Measurements from ENCODE around the gene MTSS2. TPM values are rescaled to one million over a fixed set of nuclear protein-coding genes. Genes with fewer than 3 reads are reported as not detected.

MTSS2 gene
- polyA plus RNA-seq, 1 donor from 2014 or later = 20.4 TPM

DNA sequence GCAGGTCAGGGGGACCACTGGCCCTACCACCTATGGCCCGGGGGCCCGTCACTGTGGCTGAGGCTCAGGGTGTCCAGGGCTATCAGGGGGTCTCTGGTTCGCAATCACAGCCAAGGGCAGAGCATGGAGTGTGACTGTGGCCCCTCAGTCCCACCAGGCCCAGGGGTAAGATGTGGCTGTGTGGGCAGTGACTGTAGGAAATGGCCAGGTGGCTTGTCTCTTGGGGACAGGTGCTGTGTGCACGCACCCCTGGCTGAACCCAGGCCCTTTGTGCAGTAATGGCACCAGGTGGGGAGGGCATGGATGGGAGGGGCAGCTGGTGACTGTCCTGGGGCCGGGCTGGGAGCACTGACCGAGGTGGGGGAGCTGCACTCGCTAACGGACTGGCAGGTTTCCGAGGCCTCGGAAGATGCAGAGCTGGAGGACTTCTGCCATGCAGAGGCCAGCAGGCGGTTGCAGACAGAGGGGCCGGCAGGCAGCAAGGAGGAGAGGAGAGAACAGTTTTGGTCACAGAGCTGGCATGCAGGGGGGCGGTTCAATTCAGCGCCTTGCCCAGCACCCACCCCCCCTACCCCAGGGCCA, 20.6 kb downstream of the MTSS2 start:
- no peak overlapping the region for H3K27ac ChIP-seq (ENCODE audit: low read length)
- no peaks in the 10 kb centered on the region for H3K27me3 ChIP-seq (ENCODE audit: insufficient read depth, low read depth, low read length)
- no peaks in the 10 kb centered on the region for H3K9me2 ChIP-seq (ENCODE audit: insufficient read depth, low read length)
- TF ChIP-seq SMC3 (conservative IDR thresholded peaks at IDR 0.05; ENCODE audit: poor library complexity) (no peak), RAD21 (conservative IDR thresholded peaks at IDR 0.05) (no peak), TAF1 (IDR thresholded peaks at IDR 0.05; ENCODE audit: low read depth) (no peak), EP300 (conservative IDR thresholded peaks at IDR 0.05; ENCODE audit: poor library complexity, severe bottlenecking) (no peak), POLR2AphosphoS5 (IDR thresholded peaks at IDR 0.05) (no peak), MXI1 (conservative IDR thresholded peaks at IDR 0.05; ENCODE audit: poor library complexity, severe bottlenecking) (no peak), EZH2 (IDR thresholded peaks at IDR 0.05; ENCODE audit: borderline replicate concordance, insufficient read depth, low read length, poor library complexity, severe bottlenecking) (no peak)
- TF ChIP-seq, protein P1, sequence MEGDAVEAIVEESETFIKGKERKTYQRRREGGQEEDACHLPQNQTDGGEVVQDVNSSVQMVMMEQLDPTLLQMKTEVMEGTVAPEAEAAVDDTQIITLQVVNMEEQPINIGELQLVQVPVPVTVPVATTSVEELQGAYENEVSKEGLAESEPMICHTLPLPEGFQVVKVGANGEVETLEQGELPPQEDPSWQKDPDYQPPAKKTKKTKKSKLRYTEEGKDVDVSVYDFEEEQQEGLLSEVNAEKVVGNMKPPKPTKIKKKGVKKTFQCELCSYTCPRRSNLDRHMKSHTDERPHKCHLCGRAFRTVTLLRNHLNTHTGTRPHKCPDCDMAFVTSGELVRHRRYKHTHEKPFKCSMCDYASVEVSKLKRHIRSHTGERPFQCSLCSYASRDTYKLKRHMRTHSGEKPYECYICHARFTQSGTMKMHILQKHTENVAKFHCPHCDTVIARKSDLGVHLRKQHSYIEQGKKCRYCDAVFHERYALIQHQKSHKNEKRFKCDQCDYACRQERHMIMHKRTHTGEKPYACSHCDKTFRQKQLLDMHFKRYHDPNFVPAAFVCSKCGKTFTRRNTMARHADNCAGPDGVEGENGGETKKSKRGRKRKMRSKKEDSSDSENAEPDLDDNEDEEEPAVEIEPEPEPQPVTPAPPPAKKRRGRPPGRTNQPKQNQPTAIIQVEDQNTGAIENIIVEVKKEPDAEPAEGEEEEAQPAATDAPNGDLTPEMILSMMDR (IDR thresholded peaks at IDR 0.05; ENCODE audit: poor library complexity, severe bottlenecking) = no peak
- TF ChIP-seq, protein P2, sequence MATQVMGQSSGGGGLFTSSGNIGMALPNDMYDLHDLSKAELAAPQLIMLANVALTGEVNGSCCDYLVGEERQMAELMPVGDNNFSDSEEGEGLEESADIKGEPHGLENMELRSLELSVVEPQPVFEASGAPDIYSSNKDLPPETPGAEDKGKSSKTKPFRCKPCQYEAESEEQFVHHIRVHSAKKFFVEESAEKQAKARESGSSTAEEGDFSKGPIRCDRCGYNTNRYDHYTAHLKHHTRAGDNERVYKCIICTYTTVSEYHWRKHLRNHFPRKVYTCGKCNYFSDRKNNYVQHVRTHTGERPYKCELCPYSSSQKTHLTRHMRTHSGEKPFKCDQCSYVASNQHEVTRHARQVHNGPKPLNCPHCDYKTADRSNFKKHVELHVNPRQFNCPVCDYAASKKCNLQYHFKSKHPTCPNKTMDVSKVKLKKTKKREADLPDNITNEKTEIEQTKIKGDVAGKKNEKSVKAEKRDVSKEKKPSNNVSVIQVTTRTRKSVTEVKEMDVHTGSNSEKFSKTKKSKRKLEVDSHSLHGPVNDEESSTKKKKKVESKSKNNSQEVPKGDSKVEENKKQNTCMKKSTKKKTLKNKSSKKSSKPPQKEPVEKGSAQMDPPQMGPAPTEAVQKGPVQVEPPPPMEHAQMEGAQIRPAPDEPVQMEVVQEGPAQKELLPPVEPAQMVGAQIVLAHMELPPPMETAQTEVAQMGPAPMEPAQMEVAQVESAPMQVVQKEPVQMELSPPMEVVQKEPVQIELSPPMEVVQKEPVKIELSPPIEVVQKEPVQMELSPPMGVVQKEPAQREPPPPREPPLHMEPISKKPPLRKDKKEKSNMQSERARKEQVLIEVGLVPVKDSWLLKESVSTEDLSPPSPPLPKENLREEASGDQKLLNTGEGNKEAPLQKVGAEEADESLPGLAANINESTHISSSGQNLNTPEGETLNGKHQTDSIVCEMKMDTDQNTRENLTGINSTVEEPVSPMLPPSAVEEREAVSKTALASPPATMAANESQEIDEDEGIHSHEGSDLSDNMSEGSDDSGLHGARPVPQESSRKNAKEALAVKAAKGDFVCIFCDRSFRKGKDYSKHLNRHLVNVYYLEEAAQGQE (IDR thresholded peaks at IDR 0.05; ENCODE audit: borderline replicate concordance) = no peak
- H3K36me3 ChIP-seq (ENCODE audit: insufficient read depth, low read length) = peaks cover 2% of the 10 kb centered on the region
- H3K9me3 ChIP-seq (ENCODE audit: low read length) = peaks cover 3% of the 10 kb centered on the region
- no peak overlapping the region for H3K4me2 ChIP-seq (ENCODE audit: low read length)
- H3K79me2 ChIP-seq (replicated peaks; ENCODE audit: insufficient read depth, low read length) = no peaks in the 10 kb centered on the region
- H4K20me1 ChIP-seq (ENCODE audit: insufficient read depth) = no peaks in the 10 kb centered on the region
- H3K4me3 ChIP-seq (ENCODE audit: low read length) = no peak overlapping the region
- H3F3A ChIP-seq (ENCODE audit: insufficient read depth, low read length, poor library complexity, severe bottlenecking) = no peaks in the 10 kb centered on the region
- no peak overlapping the region for H2AFZ ChIP-seq (ENCODE audit: low read depth, low read length)
- no peak overlapping the region for H3K9ac ChIP-seq (ENCODE audit: low read length)

DNA sequence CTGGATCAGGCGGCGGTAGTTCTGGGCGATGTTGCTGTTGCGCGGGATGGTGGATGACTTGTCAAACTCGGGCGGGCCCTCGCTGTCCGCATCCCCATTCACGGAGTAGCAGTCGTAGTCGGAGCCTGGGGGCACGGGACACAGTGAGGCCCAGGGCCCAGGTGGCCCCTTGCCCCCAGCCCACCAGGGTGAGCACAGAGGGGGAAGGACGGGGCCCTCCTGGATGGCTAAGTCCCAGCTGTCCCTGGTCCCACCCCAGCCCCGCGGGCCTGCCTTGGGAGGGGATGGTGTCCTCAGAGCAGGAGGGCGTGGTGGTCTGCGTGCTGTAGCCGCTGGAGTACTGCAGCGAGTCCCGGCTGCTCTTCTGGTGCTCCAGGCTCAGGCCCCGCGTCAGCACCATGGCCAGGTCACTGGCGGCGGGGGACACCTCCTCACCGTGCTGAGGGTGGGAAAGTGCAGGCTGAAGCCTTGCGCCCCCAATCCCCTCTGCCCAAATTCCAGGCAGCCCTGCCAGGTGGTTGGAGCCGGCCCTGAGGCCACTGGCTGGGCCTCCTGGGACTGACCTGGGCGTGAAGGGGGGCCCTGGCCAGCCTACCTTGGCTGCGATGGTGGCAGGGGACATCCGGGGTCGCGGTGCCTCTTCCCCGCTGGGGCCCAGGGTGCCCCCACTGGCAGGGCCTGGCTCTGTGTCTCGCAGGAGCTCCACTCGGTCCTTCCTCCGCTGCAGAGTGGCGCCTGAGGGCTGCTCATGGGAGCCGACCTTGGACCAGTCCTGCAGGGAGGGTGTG, 21.3 kb downstream of the MTSS2 start:
- H3K9me3 ChIP-seq (ENCODE audit: low read length) = peaks cover 3% of the 10 kb centered on the region
- no peak overlapping the region for H3K27ac ChIP-seq (ENCODE audit: low read length)
- H3K4me2 ChIP-seq (ENCODE audit: low read length) = no peak overlapping the region
- H3K36me3 ChIP-seq (ENCODE audit: insufficient read depth, low read length) = no peaks in the 10 kb centered on the region
- no peaks in the 10 kb centered on the region for H3F3A ChIP-seq (ENCODE audit: insufficient read depth, low read length, poor library complexity, severe bottlenecking)
- no peak overlapping the region for H3K4me3 ChIP-seq (ENCODE audit: low read length)
- H3K9ac ChIP-seq (ENCODE audit: low read length) = no peak overlapping the region
- no peaks in the 10 kb centered on the region for H3K9me2 ChIP-seq (ENCODE audit: insufficient read depth, low read length)
- H4K20me1 ChIP-seq (ENCODE audit: insufficient read depth) = no peaks in the 10 kb centered on the region
- no peaks in the 10 kb centered on the region for H3K27me3 ChIP-seq (ENCODE audit: insufficient read depth, low read depth, low read length)
- H3K79me2 ChIP-seq (replicated peaks; ENCODE audit: insufficient read depth, low read length) = no peaks in the 10 kb centered on the region
- H2AFZ ChIP-seq (ENCODE audit: low read depth, low read length) = no peak overlapping the region
- TF ChIP-seq RAD21 (conservative IDR thresholded peaks at IDR 0.05) = no peak
- peak; percentile 2 for TF ChIP-seq POLR2AphosphoS5 (IDR thresholded peaks at IDR 0.05)
